ENCODE results near the gene CLMP.

- TF ChIP-seq CTCF (conservative IDR thresholded peaks at IDR 0.05) (no peak), EZH2 (IDR thresholded peaks at IDR 0.05; ENCODE audit: low read depth) (no peak)
These were observed 55.8 kb downstream of the CLMP start for GRCh38 chr11:123139206-123139605.
